Esophagus squamous epithelium (tissue), 5 donors: ENCODE measurements around the gene NKG7. TPM values are rescaled to one million over a fixed set of nuclear protein-coding genes. Genes with fewer than 3 reads are reported as not detected.

Experiments
- DNase-seq: peaks from one replicate; lab custom pipeline; 2025; lab: John Stamatoyannopoulos, UW
- H3K27ac ChIP-seq, 4 donors: fragments of 200-600 bp; sonication (generic); one replicate each; pipeline ENCODE4 v1.5.1; 2016 to 2019; ENCODE audit warnings: mild to moderate bottlenecking in 1 of 4
- H3K27me3 ChIP-seq, 4 donors: fragments of 200-600 bp; sonication (generic); 1 replicate in 3 of 4; 2 replicates in 1 of 4; pipeline versions ENCODE4 v1.5.1 to v1.6.0; 2017 to 2021; ENCODE audit warnings: antibody characterized with exemption in 1 of 4
- H3K36me3 ChIP-seq, 3 donors: fragments of 200-600 bp; sonication (generic); one replicate each; pipeline ENCODE4 v1.5.1; 2016 to 2019
- H3K4me1 ChIP-seq, 3 donors: fragments of 200-600 bp; sonication (generic); one replicate each; pipeline ENCODE4 v1.5.1; 2017 to 2019
- H3K4me3 ChIP-seq, 4 donors: fragments of 200-600 bp; sonication (generic); 1 replicate in 3 of 4; 2 replicates in 1 of 4; pipeline ENCODE4 v1.5.1; 2016 to 2019; ENCODE audit warnings: mild to moderate bottlenecking in 2 of 4, moderate library complexity in 1 of 4
- H3K9me3 ChIP-seq, 3 donors: fragments of 200-600 bp; sonication (generic); one replicate each; pipeline ENCODE4 v1.5.1; 2016 to 2019
- CTCF ChIP-seq, 6 experiments: fragments of 450-650 bp in 4 of 6; fragments of 200-600 bp in 2 of 6; sonication (generic) in 2 of 6; IDR thresholded peaks; one replicate each; pipeline ENCODE4 v1.5.1; 2016 to 2019; ENCODE audit warnings: antibody characterized with exemption in 6 of 6, mild to moderate bottlenecking in 4 of 6, moderate library complexity in 4 of 6
- POLR2A ChIP-seq, 4 donors: fragments of 450-650 bp; IDR thresholded peaks; one replicate each; pipeline ENCODE4 v1.6.1; 2017; ENCODE audit warnings: antibody characterized with exemption in 4 of 4, mild to moderate bottlenecking in 4 of 4, moderate library complexity in 3 of 4
- WGBS, 2 donors: methylation state at CpG; one replicate each; pipeline ENCODE4 v1.1.5; 2018; 5-methylcytosine and 5-hydroxymethylcytosine counted together
- intact Hi-C: fragments of 100-400 bp; cut with DNase I; formaldehyde crosslinking; loops from one replicate; pipeline ENCODE4 v1.15.0; 2022
- total RNA-seq, 4 donors: library from RNA; depleted of rRNA; stranded (reverse); fragments of >200 nt; gene quantifications; one replicate each; pipeline ENCODE4 v1.1.0, GENCODE V29; 2016
- donor health status: DM: yes; HTN: yes; CAD: no.

Gene NKG7
- total RNA-seq, 4 donors from 2014 or later = 0.50 to 2.5 (median 2.2) TPM; not detected in 1

GRCh38 chr19:51330366-51330765, 42.1 kb downstream of the NKG7 start:
- Histone ChIP-seq H3K27me3 (peaks cover 5 to 60% (median 15%) of the 10 kb centered on the region in 4 donors), H3K4me1 (peaks cover 5 to 18% (median 9%) of the 10 kb centered on the region in 3 donors), H3K4me3 (no peak overlapping the region), H3K9me3 (no peaks in the 10 kb centered on the region), H3K36me3 (peaks cover 0 to 55% (median 0%) of the 10 kb centered on the region in 3 donors), H3K27ac (no peak overlapping the region)
- no peak for TF ChIP-seq CTCF (IDR thresholded peaks at IDR 0.05)
- TF ChIP-seq POLR2A (IDR thresholded peaks at IDR 0.05) = no peak
- no peak for DNase-seq
- intact Hi-C loops = loop anchor here (10.0 kb wide), 2 partner anchors 74 to 104 kb away; no protein-coding TSS in a partner anchor
- 88 to 92% methylated on average over 4 of the region's 4 CpGs for WGBS, 2 donors

GRCh38 chr19:51329411-51329810, 43.0 kb downstream of the NKG7 start:
- Histone ChIP-seq H3K36me3 (peaks cover 0 to 46% (median 0%) of the 10 kb centered on the region in 3 donors), H3K9me3 (no peaks in the 10 kb centered on the region), H3K4me1 (peaks cover 5 to 18% (median 9%) of the 10 kb centered on the region in 3 donors), H3K27ac (no peak overlapping the region), H3K27me3 (peaks cover 5 to 66% (median 15%) of the 10 kb centered on the region in 4 donors), H3K4me3 (no peak overlapping the region)
- WGBS, 2 donors = 74 to 78% methylated on average over 3 to 4 of the region's 5 CpGs
- TF ChIP-seq POLR2A (IDR thresholded peaks at IDR 0.05) (no peak), CTCF (IDR thresholded peaks at IDR 0.05) (no peak)
- intact Hi-C loops = no loop called here
- DNase-seq = no peak

GRCh38 chr19:51327066-51328001, 45.1 kb downstream of the NKG7 start:
- no peak for TF ChIP-seq CTCF (IDR thresholded peaks at IDR 0.05)
- no peak for TF ChIP-seq POLR2A (IDR thresholded peaks at IDR 0.05)
- no peak for DNase-seq
- peaks cover 0 to 25% (median 0%) of the 10 kb centered on the region in 3 donors for H3K36me3 ChIP-seq
- peak overlapping the region in 3 of 4 donors; percentile 15 to 49 (median 31) for H3K4me3 ChIP-seq
- H3K27me3 ChIP-seq = peaks cover 5 to 83% (median 15%) of the 10 kb centered on the region in 4 donors
- peaks cover 5 to 18% (median 9%) of the 10 kb centered on the region in 3 donors for H3K4me1 ChIP-seq
- intact Hi-C loops = no loop called here
- 0 to 9% methylated on average over 10 to 14 of the region's 75 CpGs for WGBS, 2 donors
- H3K27ac ChIP-seq = no peak overlapping the region
- H3K9me3 ChIP-seq = no peaks in the 10 kb centered on the region

GRCh38 chr19:51326216-51327065, 46.0 kb downstream of the NKG7 start:
- Histone ChIP-seq H3K9me3 (no peaks in the 10 kb centered on the region), H3K27me3 (peaks cover 5 to 91% (median 15%) of the 10 kb centered on the region in 4 donors), H3K27ac (no peak overlapping the region), H3K4me3 (no peak overlapping the region), H3K4me1 (peaks cover 5 to 18% (median 9%) of the 10 kb centered on the region in 3 donors), H3K36me3 (peaks cover 0 to 16% (median 0%) of the 10 kb centered on the region in 3 donors)
- WGBS, 2 donors = 37 to 58% methylated on average over 2 to 5 of the region's 36 CpGs
- TF ChIP-seq CTCF (IDR thresholded peaks at IDR 0.05) (no peak), POLR2A (IDR thresholded peaks at IDR 0.05) (no peak)
- no peak for DNase-seq
- intact Hi-C loops = no loop called here
